GM12872 (cell line): Measurements from ENCODE around the gene KRT3.

Source experiments
- TF ChIP-seq, protein P1 (sequence below): IDR thresholded peaks from 3 replicates; pipeline ENCODE4 v1.5.1; 2011; ENCODE audit warnings: low read depth, mild to moderate bottlenecking, low read length, moderate library complexity; ENCODE audit not compliant: insufficient read depth

Gene KRT3

DNA sequence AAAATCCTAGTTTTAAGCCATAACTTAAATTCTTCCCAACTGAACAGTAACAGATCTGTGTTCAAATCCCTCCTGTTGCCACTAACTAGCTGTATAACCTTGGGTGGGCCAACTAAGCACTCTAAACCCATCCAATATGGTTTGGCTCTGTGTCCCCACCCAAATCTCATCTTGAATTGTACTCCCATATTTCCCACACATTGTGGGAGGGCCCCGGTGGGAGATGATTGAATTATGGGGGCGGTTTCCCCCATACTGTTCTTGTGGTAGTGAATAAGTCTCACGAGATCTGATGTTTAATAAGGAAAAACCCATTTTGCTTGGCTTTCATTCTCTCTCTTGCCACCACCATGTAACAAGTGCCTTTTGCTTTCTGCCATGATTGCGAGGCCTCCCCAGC, 19.2 kb upstream of the KRT3 start:
- TF ChIP-seq, protein P1, sequence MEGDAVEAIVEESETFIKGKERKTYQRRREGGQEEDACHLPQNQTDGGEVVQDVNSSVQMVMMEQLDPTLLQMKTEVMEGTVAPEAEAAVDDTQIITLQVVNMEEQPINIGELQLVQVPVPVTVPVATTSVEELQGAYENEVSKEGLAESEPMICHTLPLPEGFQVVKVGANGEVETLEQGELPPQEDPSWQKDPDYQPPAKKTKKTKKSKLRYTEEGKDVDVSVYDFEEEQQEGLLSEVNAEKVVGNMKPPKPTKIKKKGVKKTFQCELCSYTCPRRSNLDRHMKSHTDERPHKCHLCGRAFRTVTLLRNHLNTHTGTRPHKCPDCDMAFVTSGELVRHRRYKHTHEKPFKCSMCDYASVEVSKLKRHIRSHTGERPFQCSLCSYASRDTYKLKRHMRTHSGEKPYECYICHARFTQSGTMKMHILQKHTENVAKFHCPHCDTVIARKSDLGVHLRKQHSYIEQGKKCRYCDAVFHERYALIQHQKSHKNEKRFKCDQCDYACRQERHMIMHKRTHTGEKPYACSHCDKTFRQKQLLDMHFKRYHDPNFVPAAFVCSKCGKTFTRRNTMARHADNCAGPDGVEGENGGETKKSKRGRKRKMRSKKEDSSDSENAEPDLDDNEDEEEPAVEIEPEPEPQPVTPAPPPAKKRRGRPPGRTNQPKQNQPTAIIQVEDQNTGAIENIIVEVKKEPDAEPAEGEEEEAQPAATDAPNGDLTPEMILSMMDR: no peak

GRCh38 chr12:52814710-52815155, 18.8 kb upstream of the KRT3 start:
- TF ChIP-seq, protein P1: no peak

GRCh38 chr12:52813885-52814709, 18.2 kb upstream of the KRT3 start, which contains the start of gene KRT4:
KRT4 (minus strand) TSS chr12:52814116; CDS start chr12:52814058, 58 bp downstream.
- TF ChIP-seq, protein P1: no peak

- TF ChIP-seq, protein P1: no peak
Observed at GRCh38 chr12:52813203-52813819, 17.4 kb upstream of the KRT3 start.

DNA sequence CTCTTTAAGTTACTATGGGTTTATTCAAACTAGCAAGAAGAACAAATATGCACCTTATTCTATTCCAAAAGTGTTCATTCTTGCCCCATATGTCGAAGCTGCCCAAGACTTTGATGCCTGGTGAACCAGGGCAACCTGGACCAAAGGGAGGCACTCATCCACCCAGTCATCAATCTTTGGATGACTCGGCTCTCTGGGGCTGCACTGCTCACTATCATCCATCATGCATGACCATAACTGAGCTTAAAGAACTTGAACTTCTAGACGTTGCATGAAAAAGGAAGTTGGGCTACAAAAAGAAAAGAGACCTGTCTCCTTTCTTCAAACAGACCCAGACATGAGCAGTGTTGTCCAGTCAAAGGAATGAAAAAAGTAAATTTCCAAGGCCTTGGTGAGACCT, 16.8 kb upstream of the KRT3 start:
- TF ChIP-seq, protein P1: no peak

GRCh38 chr12:52812073-52812400, 16.1 kb upstream of the KRT3 start:
- TF ChIP-seq, protein P1: no peak

DNA sequence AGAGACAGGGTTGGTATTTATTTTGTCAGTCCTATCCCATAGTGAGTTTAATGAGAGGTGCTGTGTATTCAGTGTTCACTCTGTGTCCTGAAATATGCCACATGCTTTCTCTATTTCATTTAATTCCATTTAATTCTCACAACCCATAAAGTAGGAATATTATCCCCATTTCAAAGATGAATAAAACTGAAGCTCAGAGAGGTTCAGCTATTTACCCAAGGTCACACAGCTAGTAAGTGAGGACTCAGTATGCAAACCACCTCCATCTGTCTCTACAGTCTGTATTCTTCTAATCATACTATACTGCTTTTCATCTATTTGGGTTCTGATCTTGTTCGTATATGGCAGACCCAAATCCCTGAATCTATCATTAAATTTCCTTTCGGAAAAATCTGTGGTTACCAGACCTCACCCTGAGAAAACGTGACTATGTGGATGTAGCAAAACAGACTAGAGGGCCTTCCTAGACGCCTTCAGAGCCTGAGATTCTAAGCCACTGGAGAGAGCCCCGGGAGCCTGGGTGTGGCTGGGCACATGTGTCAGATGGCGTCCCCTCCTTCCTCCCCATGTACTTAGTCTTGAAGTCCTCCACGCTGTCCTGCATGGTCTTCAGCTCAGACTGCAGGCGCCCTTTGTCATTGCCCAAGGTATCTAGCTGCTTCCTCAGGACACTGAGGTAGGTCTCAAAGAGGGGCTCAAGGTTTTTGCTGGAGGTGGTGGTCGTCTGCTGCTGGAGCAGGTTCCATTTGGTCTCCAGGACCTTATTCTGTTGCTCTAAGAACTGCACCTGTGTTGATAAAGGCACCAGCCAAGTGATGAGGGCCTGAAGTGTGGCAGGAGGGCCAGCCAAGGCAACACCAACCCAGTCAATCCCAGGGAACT, 15.5 kb upstream of the KRT3 start:
- TF ChIP-seq, protein P1: no peak
